Measurements from ENCODE around the gene HEATR5A.

Gene HEATR5A

DNA sequence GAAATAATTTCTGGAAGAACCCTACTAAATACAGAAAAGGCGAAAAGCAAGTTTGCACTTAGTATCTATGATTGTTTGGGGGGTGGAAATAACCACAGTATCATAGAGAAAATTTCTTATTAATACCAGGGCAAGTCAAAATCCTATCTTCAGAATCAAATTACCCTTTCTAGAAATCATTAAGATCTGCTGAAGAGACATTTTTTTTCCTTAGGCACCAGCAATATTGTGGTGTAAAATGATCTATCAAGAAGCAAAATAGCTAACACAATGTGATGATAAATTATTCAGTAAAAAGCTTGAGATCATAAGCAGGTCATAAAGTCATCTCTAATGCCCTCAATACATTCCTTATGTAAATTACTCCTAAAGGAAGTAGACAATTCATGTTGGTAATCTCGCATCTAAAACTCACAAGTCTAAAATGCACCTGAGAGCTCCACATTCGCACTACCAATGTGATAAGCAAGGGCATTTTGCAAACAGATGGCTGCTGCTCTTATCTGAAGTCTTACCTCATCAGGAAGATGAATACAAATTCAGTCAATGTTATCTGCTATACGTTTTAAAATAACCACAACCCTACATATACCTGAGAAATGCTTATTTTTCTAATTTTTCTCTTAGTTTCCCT is 14.6 kb downstream of the HEATR5A start:
- TF ChIP-seq FOXP2 (optimal IDR thresholded peaks at IDR 0.05; ENCODE audit: borderline replicate concordance, extremely low read depth, extremely low read length, insufficient read depth) (no peak), SIN3A (IDR thresholded peaks at IDR 0.05; ENCODE audit: borderline replicate concordance, insufficient read depth, low read length) (no peak), TAF1 (IDR thresholded peaks at IDR 0.05; ENCODE audit: borderline replicate concordance, insufficient read depth, low read length) (no peak), POLR2AphosphoS5 (IDR thresholded peaks at IDR 0.05; ENCODE audit: low read depth, low read length) (no peak)
- TF ChIP-seq, protein P1, sequence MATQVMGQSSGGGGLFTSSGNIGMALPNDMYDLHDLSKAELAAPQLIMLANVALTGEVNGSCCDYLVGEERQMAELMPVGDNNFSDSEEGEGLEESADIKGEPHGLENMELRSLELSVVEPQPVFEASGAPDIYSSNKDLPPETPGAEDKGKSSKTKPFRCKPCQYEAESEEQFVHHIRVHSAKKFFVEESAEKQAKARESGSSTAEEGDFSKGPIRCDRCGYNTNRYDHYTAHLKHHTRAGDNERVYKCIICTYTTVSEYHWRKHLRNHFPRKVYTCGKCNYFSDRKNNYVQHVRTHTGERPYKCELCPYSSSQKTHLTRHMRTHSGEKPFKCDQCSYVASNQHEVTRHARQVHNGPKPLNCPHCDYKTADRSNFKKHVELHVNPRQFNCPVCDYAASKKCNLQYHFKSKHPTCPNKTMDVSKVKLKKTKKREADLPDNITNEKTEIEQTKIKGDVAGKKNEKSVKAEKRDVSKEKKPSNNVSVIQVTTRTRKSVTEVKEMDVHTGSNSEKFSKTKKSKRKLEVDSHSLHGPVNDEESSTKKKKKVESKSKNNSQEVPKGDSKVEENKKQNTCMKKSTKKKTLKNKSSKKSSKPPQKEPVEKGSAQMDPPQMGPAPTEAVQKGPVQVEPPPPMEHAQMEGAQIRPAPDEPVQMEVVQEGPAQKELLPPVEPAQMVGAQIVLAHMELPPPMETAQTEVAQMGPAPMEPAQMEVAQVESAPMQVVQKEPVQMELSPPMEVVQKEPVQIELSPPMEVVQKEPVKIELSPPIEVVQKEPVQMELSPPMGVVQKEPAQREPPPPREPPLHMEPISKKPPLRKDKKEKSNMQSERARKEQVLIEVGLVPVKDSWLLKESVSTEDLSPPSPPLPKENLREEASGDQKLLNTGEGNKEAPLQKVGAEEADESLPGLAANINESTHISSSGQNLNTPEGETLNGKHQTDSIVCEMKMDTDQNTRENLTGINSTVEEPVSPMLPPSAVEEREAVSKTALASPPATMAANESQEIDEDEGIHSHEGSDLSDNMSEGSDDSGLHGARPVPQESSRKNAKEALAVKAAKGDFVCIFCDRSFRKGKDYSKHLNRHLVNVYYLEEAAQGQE (IDR thresholded peaks at IDR 0.05; ENCODE audit: insufficient read depth in 1 of 2, low read depth in 2 of 2, low read length in 2 of 2) = no peak

DNA sequence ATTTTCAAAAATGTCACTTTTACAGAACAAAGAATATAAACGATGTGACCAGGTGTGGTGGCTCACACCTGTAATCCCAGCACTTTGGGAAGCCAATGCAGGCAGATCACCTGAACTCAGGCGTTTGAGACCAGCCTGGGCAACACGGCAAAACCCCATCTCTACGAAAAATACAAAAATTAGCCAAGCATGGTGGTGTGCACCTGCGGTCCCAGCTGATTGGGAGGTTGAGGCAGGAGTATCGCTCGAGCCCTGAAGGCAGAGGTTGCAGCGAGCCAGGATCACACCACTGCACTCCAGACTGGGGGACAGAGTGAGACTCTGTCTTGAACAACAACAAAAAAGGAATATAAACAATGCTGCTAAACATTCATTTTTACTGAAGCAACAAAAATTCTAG is 15.2 kb downstream of the HEATR5A start:
- TF ChIP-seq, protein P1 (IDR thresholded peaks at IDR 0.05; ENCODE audit: insufficient read depth in 1 of 2, low read depth in 2 of 2, low read length in 2 of 2) = no peak
- TF ChIP-seq FOXP2 (optimal IDR thresholded peaks at IDR 0.05; ENCODE audit: borderline replicate concordance, extremely low read depth, extremely low read length, insufficient read depth) (no peak), TAF1 (IDR thresholded peaks at IDR 0.05; ENCODE audit: borderline replicate concordance, insufficient read depth, low read length) (no peak), SIN3A (IDR thresholded peaks at IDR 0.05; ENCODE audit: borderline replicate concordance, insufficient read depth, low read length) (no peak), POLR2AphosphoS5 (IDR thresholded peaks at IDR 0.05; ENCODE audit: low read depth, low read length) (no peak)

DNA sequence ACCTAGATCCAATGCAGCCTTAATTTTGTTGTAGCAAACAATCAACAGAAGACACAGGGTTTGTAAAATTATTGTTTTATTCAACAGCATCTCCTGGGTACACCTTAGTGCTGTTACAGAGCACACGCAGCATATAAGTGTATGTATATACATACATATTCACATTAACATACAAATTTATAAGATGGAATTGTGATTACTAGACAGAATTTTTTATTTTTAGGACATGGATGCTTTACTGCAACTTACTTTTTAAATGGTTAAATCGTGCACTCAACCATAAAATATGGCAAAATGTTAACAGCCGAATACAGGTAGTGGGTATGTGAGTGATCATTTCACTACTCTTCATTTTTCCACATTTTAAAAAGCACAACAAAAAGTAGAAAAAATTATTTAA is 16.6 kb downstream of the HEATR5A start:
- no peak for TF ChIP-seq TAF1 (IDR thresholded peaks at IDR 0.05; ENCODE audit: borderline replicate concordance, insufficient read depth, low read length)
- no peak for TF ChIP-seq SIN3A (IDR thresholded peaks at IDR 0.05; ENCODE audit: borderline replicate concordance, insufficient read depth, low read length)
- TF ChIP-seq, protein P1 (IDR thresholded peaks at IDR 0.05; ENCODE audit: insufficient read depth in 1 of 2, low read depth in 2 of 2, low read length in 2 of 2) = no peak
- TF ChIP-seq FOXP2 (optimal IDR thresholded peaks at IDR 0.05; ENCODE audit: borderline replicate concordance, extremely low read depth, extremely low read length, insufficient read depth) = no peak
- no peak for TF ChIP-seq POLR2AphosphoS5 (IDR thresholded peaks at IDR 0.05; ENCODE audit: low read depth, low read length)

DNA sequence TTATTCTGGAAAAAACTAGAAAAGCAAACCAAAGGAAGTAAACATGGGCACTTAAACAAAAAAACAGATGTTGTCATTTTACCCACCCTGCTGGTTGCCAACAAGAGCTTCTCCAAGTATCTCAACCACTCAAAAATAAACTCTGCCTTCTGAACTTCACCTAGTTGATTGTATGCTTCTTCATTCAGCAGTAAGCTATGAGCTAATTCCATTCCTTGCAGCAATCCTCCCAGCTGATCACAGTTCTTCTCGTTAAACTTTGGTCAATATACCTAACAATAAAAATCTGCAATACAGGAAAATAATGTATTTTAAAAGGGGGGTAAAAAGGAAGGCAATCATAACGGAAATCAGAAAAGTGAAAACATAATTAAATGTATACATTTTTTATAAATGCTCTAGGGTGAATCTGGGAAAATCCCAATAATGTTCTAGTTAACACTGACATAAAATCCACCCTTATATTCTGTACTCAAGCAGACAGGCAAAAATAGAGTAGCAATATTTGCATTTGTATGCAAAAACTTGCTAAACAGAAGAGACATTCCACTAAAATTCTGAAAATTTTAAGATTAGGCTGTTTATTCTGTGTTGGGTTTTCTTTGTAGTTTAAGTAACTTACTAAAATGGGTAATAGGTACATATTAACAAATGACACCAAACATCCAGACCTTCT is 17.4 kb downstream of the HEATR5A start:
- TF ChIP-seq, protein P1 (IDR thresholded peaks at IDR 0.05; ENCODE audit: insufficient read depth in 1 of 2, low read depth in 2 of 2, low read length in 2 of 2) = no peak
- no peak for TF ChIP-seq SIN3A (IDR thresholded peaks at IDR 0.05; ENCODE audit: borderline replicate concordance, insufficient read depth, low read length)
- TF ChIP-seq FOXP2 (optimal IDR thresholded peaks at IDR 0.05; ENCODE audit: borderline replicate concordance, extremely low read depth, extremely low read length, insufficient read depth) = no peak
- no peak for TF ChIP-seq POLR2AphosphoS5 (IDR thresholded peaks at IDR 0.05; ENCODE audit: low read depth, low read length)
- TF ChIP-seq TAF1 (IDR thresholded peaks at IDR 0.05; ENCODE audit: borderline replicate concordance, insufficient read depth, low read length) = no peak
